Tibial nerve (tissue), 4 donors: ENCODE results near the gene GLRX.

ENCODE experiments used
- CTCF ChIP-seq, 5 experiments: fragments of 200-600 bp in 3 of 5; fragments of 450-650 bp in 2 of 5; sonication (generic) in 3 of 5; IDR thresholded peaks; one replicate each; pipeline ENCODE4 v1.5.1; 2016 to 2019; ENCODE audit warnings: antibody characterized with exemption in 5 of 5, mild to moderate bottlenecking in 3 of 5, moderate library complexity in 2 of 5
- EP300 ChIP-seq, 2 donors: sonication (generic); formaldehyde crosslinking; IDR thresholded peaks; one replicate each; pipeline ENCODE4 v1.6.1; 2017; ENCODE audit warnings: antibody characterized with exemption in 2 of 2, mild to moderate bottlenecking in 1 of 2
- POLR2A ChIP-seq, 2 donors: fragments of 450-650 bp; IDR thresholded peaks; one replicate each; pipeline ENCODE4 v1.6.1; 2017; ENCODE audit warnings: antibody characterized with exemption in 2 of 2, mild to moderate bottlenecking in 2 of 2, moderate library complexity in 2 of 2

- TF ChIP-seq CTCF (IDR thresholded peaks at IDR 0.05) = no peak
- TF ChIP-seq POLR2A (IDR thresholded peaks at IDR 0.05) = no peak
- no peak for TF ChIP-seq EP300 (IDR thresholded peaks at IDR 0.05)
Observed at GRCh38 chr5:95862671-95863382, 40.3 kb upstream of the GLRX start.
